GM12874 (cell line): ENCODE results near the gene LAMA2.

ENCODE experiments used
- CTCF ChIP-seq: IDR thresholded peaks from 2 replicates; pipeline ENCODE4 v1.5.1; 2011; ENCODE audit warnings: low read depth, mild to moderate bottlenecking, control low read depth, low read length, moderate library complexity; ENCODE audit not compliant: insufficient read depth

The LAMA2 gene

GRCh38 chr6:129175066-129175465 lies 292.1 kb downstream of the LAMA2 start:
- TF ChIP-seq CTCF = no peak

DNA sequence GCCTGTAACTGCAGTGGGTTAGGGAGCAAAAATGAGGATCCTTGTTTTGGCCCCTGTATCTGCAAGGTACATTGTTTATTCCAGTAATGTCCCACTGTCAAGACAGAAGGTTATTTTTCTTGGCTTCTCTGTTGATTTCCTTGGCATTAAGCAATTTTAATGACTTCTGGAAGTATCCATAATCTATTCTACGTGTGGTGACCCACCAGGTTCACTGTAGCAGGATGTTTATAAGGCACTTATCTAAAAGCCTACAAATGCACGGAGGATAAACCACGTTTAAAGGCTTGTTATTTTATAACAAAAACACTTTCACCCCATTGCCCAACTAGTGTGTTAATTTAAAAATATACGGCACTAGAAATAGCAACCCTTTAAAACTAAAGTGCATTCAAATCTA lies 294.9 kb downstream of the LAMA2 start:
- no peak for TF ChIP-seq CTCF

GRCh38 chr6:129179283-129179682 lies 296.3 kb downstream of the LAMA2 start:
- TF ChIP-seq CTCF = no peak

DNA sequence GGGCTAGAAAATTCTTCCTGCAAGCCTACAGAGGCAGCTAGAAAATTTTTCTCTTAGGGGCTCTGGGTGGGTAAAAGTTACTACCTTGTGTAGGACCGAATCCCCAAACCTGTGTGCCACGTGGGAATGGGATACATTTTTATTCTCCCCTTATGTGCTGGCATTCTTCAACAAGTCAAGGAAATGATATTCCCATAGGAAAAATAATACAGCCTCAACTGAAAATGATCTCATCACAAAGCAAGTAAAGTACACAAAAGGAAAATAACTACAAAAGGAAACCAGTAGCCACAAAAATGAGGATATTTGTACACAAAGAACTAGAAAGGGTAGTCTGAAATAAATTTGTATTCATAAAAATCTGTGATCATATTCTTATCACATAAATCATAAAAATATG lies 298.1 kb downstream of the LAMA2 start:
- no peak for TF ChIP-seq CTCF

- TF ChIP-seq CTCF = no peak
Observed at GRCh38 chr6:129183187-129183591, 300.3 kb downstream of the LAMA2 start.

DNA sequence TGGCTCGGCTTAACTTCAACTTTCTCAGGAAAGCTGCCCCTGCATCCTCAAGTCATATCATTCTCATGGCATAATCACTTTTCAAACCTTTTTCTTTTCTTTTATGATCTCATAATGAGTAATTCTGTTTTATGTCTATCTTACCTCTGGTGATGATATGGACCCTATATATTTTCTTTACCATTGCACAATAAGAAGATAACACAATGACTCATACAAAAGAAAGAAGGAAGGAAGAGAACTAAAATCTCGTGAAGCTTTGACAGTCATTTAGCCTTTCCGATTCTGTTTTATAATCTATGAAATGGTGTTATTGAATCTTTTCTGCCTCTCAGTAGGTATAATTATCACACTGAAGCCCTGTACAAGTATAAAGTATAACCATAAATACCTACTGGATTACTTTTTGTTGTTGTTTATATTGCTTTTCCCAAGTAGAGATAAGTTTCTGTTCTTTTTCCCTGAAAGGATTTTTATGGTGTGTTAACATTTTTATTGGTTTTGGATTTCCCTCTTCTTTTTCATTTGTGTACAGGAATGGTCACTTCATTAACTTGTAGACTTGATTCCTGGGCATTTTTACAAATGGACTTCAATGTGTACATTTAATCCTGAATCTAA lies 300.9 kb downstream of the LAMA2 start:
- TF ChIP-seq CTCF = no peak

GRCh38 chr6:129184324-129184723 lies 301.4 kb downstream of the LAMA2 start:
- no peak for TF ChIP-seq CTCF
